ENCODE data around the gene LYPD6.

GRCh38 chr2:149296031-149296430, 34.4 kb upstream of the LYPD6 start:
- TF ChIP-seq CTCF (IDR thresholded peaks at IDR 0.05 in 8 of 11, conservative IDR thresholded peaks at IDR 0.05 in 3 of 11) (no peak), POLR2AphosphoS5 (IDR thresholded peaks at IDR 0.05) (no peak), POLR2A (IDR thresholded peaks at IDR 0.05) (no peak)

Data from spleen (tissue), 7 donors.